Kasumi-1 (cell line): Measurements from ENCODE around the gene HLA-DPB1.

Source experiments
- DNase-seq, 2 experiments: peaks; one replicate each; lab custom pipeline; 2025; lab: John Stamatoyannopoulos, UW

Gene HLA-DPB1

DNA sequence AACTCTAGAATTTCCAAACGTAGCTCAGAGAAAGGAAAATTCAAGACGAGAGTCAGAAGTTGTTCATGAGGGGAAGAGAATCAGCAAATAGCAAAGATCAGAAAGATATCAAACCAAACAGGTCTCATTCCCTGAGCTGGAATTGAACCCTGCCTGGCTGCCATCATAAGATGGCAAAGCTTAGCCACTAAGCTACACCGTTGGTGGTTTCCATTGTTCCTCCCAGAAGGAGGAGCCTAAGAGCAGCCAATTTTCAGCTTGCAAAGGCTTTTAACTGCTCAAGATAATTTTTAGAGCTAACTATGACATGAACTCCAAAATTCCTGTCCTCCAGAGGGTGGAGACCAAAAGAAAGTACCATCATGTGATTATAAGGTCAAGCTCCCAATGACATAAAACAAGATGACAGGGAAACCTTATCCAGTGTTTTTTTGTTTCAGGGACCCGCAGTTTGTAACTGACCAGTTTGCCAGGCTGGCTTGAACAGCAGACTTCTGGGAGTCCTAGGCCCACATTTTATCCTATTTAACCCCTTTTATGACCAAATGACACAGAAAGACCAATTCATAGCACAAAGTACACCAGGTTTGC, 60.6 kb downstream of the HLA-DPB1 start:
- no peak for DNase-seq
